Vagina (tissue), 2 donors: ENCODE data around the gene C2CD2L. TPM values are rescaled to one million over a fixed set of nuclear protein-coding genes. Genes with fewer than 3 reads are reported as not detected.
"Not testable (repeated sequence)": the region's sequence is repeated elsewhere in the genome, so short reads cannot be mapped to it uniquely, and the experiment has no call there.

Experiments
- DNase-seq, 2 donors: peaks; one replicate each; pipeline ENCODE4 v3.0.0-alpha.2; 2017; ENCODE audit errors: extremely low spot score in 2 of 2
- H3K27ac ChIP-seq: fragments of 200-600 bp; sonication (generic); one replicate; pipeline ENCODE4 v1.5.1; 2019
- H3K27me3 ChIP-seq: fragments of 200-600 bp; sonication (generic); one replicate; pipeline ENCODE4 v1.5.1; 2019
- H3K36me3 ChIP-seq, 2 donors: fragments of 200-600 bp; sonication (generic); one replicate each; pipeline ENCODE4 v1.5.1; 2017 to 2019
- H3K4me1 ChIP-seq: fragments of 200-600 bp; sonication (generic); one replicate; pipeline ENCODE4 v1.5.1; 2019
- H3K4me3 ChIP-seq, 2 donors: fragments of 200-600 bp; sonication (generic); 1 replicate in 1 of 2; 2 replicates in 1 of 2; pipeline ENCODE4 v1.5.1; 2016 to 2019
- H3K9me3 ChIP-seq: fragments of 200-600 bp; sonication (generic); one replicate; pipeline ENCODE4 v1.5.1; 2019
- POLR2A ChIP-seq, 2 donors: fragments of 450-650 bp; IDR thresholded peaks; one replicate each; pipeline ENCODE4 v1.6.1; 2017; ENCODE audit warnings: antibody characterized with exemption in 2 of 2, mild to moderate bottlenecking in 2 of 2, moderate library complexity in 2 of 2
- POLR2AphosphoS5 ChIP-seq, 2 donors: sonication (generic); formaldehyde crosslinking; IDR thresholded peaks; one replicate each; pipeline ENCODE4 v1.9.0; 2017; ENCODE audit warnings: antibody characterized with exemption in 2 of 2, mild to moderate bottlenecking in 2 of 2, low read depth in 1 of 2; ENCODE audit not compliant: insufficient read depth in 1 of 2
- intact Hi-C: fragments of 100-400 bp; cut with DNase I; formaldehyde crosslinking; loops from one replicate; pipeline ENCODE4 v1.15.1; 2023
- total RNA-seq: library from RNA; depleted of rRNA; stranded (reverse); fragments of >200 nt; gene quantifications from one replicate; pipeline ENCODE4 v1.2.3, GENCODE V29; 2016
- TF ChIP-seq, protein P1 (sequence below), 3 experiments: fragments of 450-650 bp in 2 of 3; fragments of 200-600 bp in 1 of 3; sonication (generic) in 1 of 3; IDR thresholded peaks; one replicate each; pipeline ENCODE4 v1.5.1; 2017 to 2019; ENCODE audit warnings: antibody characterized with exemption in 3 of 3, mild to moderate bottlenecking in 2 of 3, moderate library complexity in 2 of 3

The C2CD2L gene
- total RNA-seq, 1 donor from 2014 or later = 7.1 TPM

DNA sequence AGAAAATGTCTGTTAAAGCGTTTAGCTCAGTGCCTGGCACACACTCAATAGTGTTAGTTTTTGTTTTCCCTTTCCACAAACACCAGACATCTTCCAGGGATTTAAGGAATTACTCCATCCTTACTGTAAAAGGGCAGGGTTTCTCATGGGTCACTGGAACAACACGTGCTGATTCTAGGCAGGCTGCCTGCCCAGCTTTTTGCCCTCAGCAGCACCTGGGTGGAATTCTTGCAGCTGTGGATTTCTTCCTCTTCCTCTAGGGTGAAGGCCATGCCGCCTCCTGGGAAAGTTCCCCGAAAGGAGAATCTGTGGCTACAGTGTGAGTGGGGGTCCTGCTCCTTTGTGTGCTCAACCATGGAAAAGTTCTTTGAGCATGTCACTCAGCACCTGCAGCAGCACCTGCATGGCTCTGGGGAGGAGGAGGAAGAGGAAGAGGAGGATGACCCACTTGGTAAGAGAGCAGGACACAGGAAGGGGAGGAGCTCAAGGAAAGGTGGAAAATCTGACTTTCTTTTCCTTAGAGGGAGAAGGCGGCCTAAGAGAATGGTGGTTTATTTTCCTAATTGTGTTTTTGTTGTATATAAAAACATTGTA, 19.6 kb downstream of the C2CD2L start:
- Histone ChIP-seq H3K4me3 (no peak overlapping the region), H3K9me3 (no peaks in the 10 kb centered on the region), H3K4me1 (peaks cover 15% of the 10 kb centered on the region), H3K27me3 (no peaks in the 10 kb centered on the region), H3K36me3 (peaks cover 0 to 42% of the 10 kb centered on the region in 2 donors), H3K27ac (no peak overlapping the region)
- no peak for DNase-seq
- TF ChIP-seq, protein P1, sequence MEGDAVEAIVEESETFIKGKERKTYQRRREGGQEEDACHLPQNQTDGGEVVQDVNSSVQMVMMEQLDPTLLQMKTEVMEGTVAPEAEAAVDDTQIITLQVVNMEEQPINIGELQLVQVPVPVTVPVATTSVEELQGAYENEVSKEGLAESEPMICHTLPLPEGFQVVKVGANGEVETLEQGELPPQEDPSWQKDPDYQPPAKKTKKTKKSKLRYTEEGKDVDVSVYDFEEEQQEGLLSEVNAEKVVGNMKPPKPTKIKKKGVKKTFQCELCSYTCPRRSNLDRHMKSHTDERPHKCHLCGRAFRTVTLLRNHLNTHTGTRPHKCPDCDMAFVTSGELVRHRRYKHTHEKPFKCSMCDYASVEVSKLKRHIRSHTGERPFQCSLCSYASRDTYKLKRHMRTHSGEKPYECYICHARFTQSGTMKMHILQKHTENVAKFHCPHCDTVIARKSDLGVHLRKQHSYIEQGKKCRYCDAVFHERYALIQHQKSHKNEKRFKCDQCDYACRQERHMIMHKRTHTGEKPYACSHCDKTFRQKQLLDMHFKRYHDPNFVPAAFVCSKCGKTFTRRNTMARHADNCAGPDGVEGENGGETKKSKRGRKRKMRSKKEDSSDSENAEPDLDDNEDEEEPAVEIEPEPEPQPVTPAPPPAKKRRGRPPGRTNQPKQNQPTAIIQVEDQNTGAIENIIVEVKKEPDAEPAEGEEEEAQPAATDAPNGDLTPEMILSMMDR (IDR thresholded peaks at IDR 0.05) = no peak
- intact Hi-C loops = no loop called here

DNA sequence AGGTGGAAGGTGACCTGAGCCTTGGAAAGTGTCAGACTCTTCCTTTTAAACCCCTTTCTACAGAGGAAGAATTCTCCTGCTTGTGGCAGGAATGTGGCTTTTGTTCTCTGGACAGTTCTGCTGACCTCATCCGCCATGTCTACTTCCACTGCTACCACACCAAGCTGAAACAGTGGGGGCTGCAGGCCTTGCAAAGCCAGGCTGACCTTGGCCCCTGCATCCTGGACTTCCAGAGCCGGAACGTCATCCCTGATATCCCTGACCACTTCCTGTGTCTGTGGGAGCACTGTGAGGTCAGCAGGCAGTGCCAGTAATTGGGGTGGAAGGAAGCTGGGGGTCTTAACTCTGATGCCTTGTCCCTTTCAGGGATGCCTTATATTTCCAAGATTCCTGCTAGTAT, 23.5 kb downstream of the C2CD2L start:
- H3K9me3 ChIP-seq = no peaks in the 10 kb centered on the region
- intact Hi-C loops = no loop called here
- no peak overlapping the region for H3K4me3 ChIP-seq
- H3K27me3 ChIP-seq = no peaks in the 10 kb centered on the region
- no peaks in the 10 kb centered on the region for H3K4me1 ChIP-seq
- DNase-seq = no peak
- TF ChIP-seq POLR2A (IDR thresholded peaks at IDR 0.05) = no peak
- TF ChIP-seq POLR2AphosphoS5 (IDR thresholded peaks at IDR 0.05; ENCODE audit: insufficient read depth in 1 of 2, low read depth in 1 of 2) = no peak
- TF ChIP-seq, protein P1 (IDR thresholded peaks at IDR 0.05) = no peak
- H3K27ac ChIP-seq = no peak overlapping the region
- peaks cover 0 to 58% of the 10 kb centered on the region in 2 donors for H3K36me3 ChIP-seq

DNA sequence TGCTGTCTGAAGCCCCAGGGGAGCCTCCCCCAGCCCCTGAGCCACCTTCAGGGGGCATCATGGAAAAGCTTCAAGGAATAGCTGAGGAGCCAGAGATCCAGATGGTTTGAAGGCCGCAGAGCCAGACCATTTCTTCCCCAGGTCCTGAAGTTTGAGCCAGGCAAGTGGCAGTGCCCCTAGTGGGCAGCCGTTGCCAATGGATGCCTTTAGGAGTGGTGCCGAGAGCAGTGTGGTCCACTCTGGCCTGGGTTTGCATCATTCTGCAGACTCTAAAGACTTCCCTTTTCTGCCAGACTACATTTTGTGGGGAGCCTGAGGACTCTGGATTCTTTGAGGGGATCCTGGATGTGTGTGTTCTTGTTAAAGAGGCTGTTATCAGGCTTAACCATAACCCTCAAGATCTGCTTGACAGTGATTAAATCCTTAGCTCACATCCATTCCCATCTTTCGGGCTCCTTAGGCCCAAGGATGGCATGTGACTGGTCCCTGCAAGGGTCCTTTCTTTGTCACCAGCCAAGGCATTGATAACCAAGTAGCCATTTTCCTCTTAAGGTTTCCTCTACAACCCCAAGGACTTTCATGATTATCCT, 27.3 kb downstream of the C2CD2L start:
- H3K27ac ChIP-seq = no peak overlapping the region
- H3K9me3 ChIP-seq = no peaks in the 10 kb centered on the region
- H3K36me3 ChIP-seq = peaks cover 0 to 48% of the 10 kb centered on the region in 2 donors
- no peaks in the 10 kb centered on the region for H3K27me3 ChIP-seq
- no peak overlapping the region for H3K4me3 ChIP-seq
- TF ChIP-seq, protein P1 (IDR thresholded peaks at IDR 0.05) = no peak
- no peak for TF ChIP-seq POLR2AphosphoS5 (IDR thresholded peaks at IDR 0.05; ENCODE audit: insufficient read depth in 1 of 2, low read depth in 1 of 2)
- no peak for TF ChIP-seq POLR2A (IDR thresholded peaks at IDR 0.05)
- no peak for DNase-seq
- no peaks in the 10 kb centered on the region for H3K4me1 ChIP-seq
- intact Hi-C loops = no loop called here

DNA sequence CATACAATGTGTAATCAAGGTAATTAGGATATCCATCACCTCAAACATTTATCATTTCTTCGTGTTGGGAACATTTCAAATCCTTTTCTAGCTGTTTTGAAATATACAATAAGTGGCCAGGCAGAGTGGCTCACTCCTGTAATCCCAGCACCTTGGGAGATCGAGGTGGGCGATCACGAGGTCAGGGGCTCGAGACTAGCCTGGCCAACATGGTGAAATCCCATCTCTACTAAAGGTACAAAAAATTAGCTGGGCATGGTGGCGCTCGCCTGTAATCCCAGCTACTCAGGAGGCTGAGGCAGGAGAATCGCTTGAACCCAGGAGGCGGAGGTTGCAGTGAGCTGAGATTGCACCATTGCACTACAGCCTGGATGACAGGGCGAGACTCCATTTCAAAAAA, 32.1 kb downstream of the C2CD2L start:
- H3K36me3 ChIP-seq, H3K9me3 ChIP-seq, H3K27ac ChIP-seq, H3K27me3 ChIP-seq, intact Hi-C loops, DNase-seq, H3K4me1 ChIP-seq, H3K4me3 ChIP-seq: not testable (repeated sequence)

DNA sequence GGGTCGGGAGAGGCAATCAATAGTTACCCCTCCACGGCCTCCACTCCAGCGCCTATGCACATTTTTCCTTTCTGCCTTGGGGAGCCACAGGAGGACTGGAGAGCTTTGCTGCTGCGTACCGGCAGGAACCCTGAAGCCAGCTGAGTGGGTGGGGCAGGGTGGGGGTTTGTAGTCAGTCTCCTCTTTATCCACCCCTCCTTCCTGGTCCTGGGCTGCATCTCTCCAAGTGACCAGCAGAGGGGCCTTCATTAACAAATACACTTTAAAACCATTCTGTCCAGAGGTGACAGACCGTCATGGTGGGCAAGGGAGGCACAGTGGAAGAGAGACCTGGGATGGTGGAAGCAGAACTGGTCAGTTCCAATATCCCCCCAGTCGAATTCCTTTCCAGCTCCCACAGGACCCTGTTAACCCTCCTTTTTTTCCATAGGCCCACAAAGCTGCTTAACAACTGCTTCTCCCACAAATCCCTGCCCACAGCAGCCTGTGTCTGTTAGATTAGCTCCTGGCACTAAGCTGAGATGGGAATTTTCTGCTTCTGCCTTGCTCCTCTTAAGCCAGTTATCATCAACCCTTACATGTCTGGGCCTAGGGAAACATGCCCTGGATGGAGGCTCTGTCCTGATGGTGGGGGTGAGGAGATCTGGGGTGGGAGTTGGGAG, 37.8 kb downstream of the C2CD2L start:
- intact Hi-C loops = no loop called here
- TF ChIP-seq POLR2A (IDR thresholded peaks at IDR 0.05) (no peak), POLR2AphosphoS5 (IDR thresholded peaks at IDR 0.05; ENCODE audit: insufficient read depth in 1 of 2, low read depth in 1 of 2) (no peak)
- TF ChIP-seq, protein P1 (IDR thresholded peaks at IDR 0.05) = peak; percentile 13 to 36 (median 19)
- Histone ChIP-seq H3K4me3 (no peak overlapping the region), H3K27me3 (no peaks in the 10 kb centered on the region), H3K36me3 (no peaks in the 10 kb centered on the region), H3K4me1 (peaks cover 18% of the 10 kb centered on the region), H3K27ac (no peak overlapping the region), H3K9me3 (no peaks in the 10 kb centered on the region)
- DNase-seq = no peak
